Nephron progenitor cell (in vitro differentiated cells): ENCODE data around the gene OR10G2.
"Not testable (repeated sequence)": the region's sequence is repeated elsewhere in the genome, so short reads cannot be mapped to it uniquely, and the experiment has no call there.

Source experiments
- DNase-seq: peaks from one replicate; pipeline ENCODE4 v3.0.0; 2021
- H3K27ac Mint-ChIP-seq: 2 replicates; pipeline ENCODE4 v1.8.0; 2021; ENCODE audit warnings: mild to moderate bottlenecking, moderate library complexity, mixed read lengths
- H3K27me3 Mint-ChIP-seq: 2 replicates; pipeline ENCODE4 v1.8.0; 2021; ENCODE audit warnings: mild to moderate bottlenecking, low read depth, mixed read lengths; ENCODE audit not compliant: poor library complexity
- H3K36me3 Mint-ChIP-seq: 2 replicates; pipeline ENCODE4 v1.8.0; 2021; ENCODE audit warnings: low read depth, mixed read lengths
- H3K4me1 Mint-ChIP-seq: 2 replicates; pipeline ENCODE4 v1.8.0; 2021; ENCODE audit warnings: mixed read lengths
- H3K4me3 Mint-ChIP-seq: 2 replicates; pipeline ENCODE4 v1.8.0; 2021; ENCODE audit warnings: mild to moderate bottlenecking, moderate library complexity, mixed read lengths
- H3K9me3 Mint-ChIP-seq: 2 replicates; pipeline ENCODE4 v1.8.0; 2021; ENCODE audit warnings: mild to moderate bottlenecking, moderate library complexity, mixed read lengths
- TF ChIP-seq, protein P1 (sequence below): fragments of 200-600 bp; sonication (generic); IDR thresholded peaks from 2 replicates; pipeline ENCODE4 v1.5.0; 2021; ENCODE audit warnings: antibody characterized with exemption

Gene OR10G2

DNA sequence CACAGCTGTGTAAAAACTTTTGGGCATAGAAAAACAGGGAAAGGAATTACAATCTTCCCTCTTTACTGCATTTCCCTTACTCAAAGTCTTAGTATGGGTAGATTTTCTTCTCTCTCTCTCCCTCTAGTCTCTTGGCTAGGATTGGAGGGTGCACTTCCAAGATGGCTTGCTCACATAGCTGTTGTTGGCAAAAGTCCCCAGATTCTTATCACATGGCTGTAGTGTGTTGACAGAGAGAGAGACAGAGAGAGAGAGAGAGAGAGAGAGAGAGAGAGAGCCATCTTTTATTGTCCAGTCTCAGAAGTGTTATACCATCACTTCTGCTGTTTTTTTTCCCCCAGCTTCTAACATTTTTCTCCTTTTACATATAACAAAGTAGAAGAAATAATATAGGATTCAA, 12.6 kb upstream of the OR10G2 start:
- Mint-ChIP-seq H3K36me3 (no peaks in the 10 kb centered on the region), H3K27ac (no peak overlapping the region), H3K4me1 (no peaks in the 10 kb centered on the region), H3K4me3 (no peak overlapping the region), H3K9me3 (no peaks in the 10 kb centered on the region), H3K27me3 (peaks cover 6% of the 10 kb centered on the region)
- TF ChIP-seq, protein P1, sequence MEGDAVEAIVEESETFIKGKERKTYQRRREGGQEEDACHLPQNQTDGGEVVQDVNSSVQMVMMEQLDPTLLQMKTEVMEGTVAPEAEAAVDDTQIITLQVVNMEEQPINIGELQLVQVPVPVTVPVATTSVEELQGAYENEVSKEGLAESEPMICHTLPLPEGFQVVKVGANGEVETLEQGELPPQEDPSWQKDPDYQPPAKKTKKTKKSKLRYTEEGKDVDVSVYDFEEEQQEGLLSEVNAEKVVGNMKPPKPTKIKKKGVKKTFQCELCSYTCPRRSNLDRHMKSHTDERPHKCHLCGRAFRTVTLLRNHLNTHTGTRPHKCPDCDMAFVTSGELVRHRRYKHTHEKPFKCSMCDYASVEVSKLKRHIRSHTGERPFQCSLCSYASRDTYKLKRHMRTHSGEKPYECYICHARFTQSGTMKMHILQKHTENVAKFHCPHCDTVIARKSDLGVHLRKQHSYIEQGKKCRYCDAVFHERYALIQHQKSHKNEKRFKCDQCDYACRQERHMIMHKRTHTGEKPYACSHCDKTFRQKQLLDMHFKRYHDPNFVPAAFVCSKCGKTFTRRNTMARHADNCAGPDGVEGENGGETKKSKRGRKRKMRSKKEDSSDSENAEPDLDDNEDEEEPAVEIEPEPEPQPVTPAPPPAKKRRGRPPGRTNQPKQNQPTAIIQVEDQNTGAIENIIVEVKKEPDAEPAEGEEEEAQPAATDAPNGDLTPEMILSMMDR, result no peak
- DNase-seq, result no peak

DNA sequence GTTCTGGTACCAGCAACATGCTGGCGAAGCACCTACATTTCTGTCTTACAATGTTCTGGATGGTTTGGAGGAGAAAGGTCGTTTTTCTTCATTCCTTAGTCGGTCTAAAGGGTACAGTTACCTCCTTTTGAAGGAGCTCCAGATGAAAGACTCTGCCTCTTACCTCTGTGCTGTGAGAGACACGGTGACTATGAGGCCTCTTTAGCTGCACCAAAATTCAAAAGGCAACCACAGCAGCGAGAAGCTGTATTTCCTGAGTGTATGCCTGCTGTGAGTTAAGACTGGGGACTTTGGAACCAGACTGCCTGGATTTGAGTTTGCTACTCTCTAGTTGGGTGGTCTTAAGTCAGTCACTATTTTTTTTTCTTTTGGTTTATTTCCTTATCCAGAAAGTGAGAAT, 8.7 kb upstream of the OR10G2 start:
- no peaks in the 10 kb centered on the region for H3K4me1 Mint-ChIP-seq
- H3K27ac Mint-ChIP-seq, result no peak overlapping the region
- H3K27me3 Mint-ChIP-seq, result peaks cover 9% of the 10 kb centered on the region
- no peak for DNase-seq
- no peak overlapping the region for H3K4me3 Mint-ChIP-seq
- no peaks in the 10 kb centered on the region for H3K36me3 Mint-ChIP-seq
- no peaks in the 10 kb centered on the region for H3K9me3 Mint-ChIP-seq
- TF ChIP-seq, protein P1, result no peak

DNA sequence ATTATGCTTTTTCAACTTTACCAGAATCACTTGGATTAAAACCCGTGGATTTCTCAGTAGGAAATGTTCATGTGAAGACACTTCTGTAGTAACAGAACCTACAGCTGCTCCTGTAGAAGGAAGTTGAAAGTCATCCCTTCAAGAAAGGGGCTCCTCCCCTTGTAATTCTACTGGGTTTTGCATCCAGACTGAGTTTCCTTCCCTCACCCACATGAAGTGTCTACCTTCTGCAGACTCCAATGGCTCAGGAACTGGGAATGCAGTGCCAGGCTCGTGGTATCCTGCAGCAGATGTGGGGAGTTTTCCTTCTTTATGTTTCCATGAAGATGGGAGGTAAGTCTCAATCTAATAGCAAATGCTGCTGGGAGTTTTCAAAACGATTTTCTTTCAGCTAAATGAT, 7.9 kb upstream of the OR10G2 start:
- Mint-ChIP-seq H3K9me3 (no peaks in the 10 kb centered on the region), H3K36me3 (no peaks in the 10 kb centered on the region), H3K27me3 (peaks cover 13% of the 10 kb centered on the region), H3K4me3 (no peak overlapping the region), H3K4me1 (no peaks in the 10 kb centered on the region), H3K27ac (no peak overlapping the region)
- DNase-seq, result no peak
- TF ChIP-seq, protein P1, result no peak

DNA sequence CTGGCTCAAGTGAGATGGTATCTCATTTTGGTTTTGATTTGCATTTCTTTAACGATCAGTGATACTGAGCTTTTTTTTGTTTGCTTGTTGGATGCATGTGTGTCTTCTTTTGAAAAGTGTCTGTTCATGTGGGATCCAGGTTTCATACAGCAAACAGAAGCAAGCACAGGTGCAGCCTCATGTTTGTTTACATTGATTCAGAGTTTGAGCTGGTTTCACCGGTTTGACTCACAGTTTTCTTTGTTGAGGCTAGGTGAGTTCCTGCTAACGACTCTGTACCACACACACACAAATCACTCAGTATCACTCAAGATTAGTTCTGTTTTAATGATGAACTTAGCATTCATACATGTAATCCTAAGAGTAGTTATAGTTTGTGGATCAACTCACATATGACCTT, 3.7 kb downstream of the OR10G2 start:
- no peaks in the 10 kb centered on the region for H3K9me3 Mint-ChIP-seq
- peaks cover 23% of the 10 kb centered on the region for H3K27me3 Mint-ChIP-seq
- H3K27ac Mint-ChIP-seq, result no peak overlapping the region
- H3K36me3 Mint-ChIP-seq, result no peaks in the 10 kb centered on the region
- H3K4me3 Mint-ChIP-seq, result no peak overlapping the region
- no peaks in the 10 kb centered on the region for H3K4me1 Mint-ChIP-seq
- TF ChIP-seq, protein P1, result no peak
- DNase-seq, result no peak

DNA sequence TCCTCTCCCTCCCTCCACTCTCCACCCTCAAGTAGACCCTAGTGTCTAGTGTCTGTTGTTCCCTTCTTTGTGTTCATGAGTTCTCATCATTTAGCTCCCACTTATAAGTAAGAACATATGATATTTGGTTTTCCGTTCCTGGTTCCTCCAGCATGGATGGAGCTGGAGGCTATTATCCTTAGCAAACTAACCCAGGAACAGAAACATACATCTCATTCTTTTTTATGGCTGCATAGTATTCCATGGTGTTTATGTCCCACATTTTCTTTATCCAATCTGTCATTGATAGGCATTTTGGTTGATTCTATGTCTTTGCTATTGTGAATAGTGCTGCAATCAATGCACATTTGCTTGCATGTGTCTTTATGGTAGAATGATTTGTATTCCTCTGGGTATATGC, 4.2 kb downstream of the OR10G2 start:
- H3K36me3 Mint-ChIP-seq, H3K4me3 Mint-ChIP-seq, H3K27ac Mint-ChIP-seq, H3K9me3 Mint-ChIP-seq, DNase-seq, H3K4me1 Mint-ChIP-seq: not testable (repeated sequence)
- peaks cover 23% of the 10 kb centered on the region for H3K27me3 Mint-ChIP-seq

GRCh38 chr14:21626491-21627230, 8.1 kb downstream of the OR10G2 start:
- Mint-ChIP-seq H3K4me1 (no peaks in the 10 kb centered on the region), H3K9me3 (no peaks in the 10 kb centered on the region), H3K4me3 (no peak overlapping the region), H3K36me3 (no peaks in the 10 kb centered on the region), H3K27me3 (peaks cover 11% of the 10 kb centered on the region), H3K27ac (no peak overlapping the region)
- TF ChIP-seq, protein P1, result no peak
- no peak for DNase-seq
